Esophagus muscularis mucosa (tissue), 4 donors: ENCODE measurements around the gene NR1H2. TPM values are rescaled to one million over a fixed set of nuclear protein-coding genes. Genes with fewer than 3 reads are reported as not detected.
A peak's percentile ranks its signal among the peaks of the same experiment; 100 is the strongest.

Experiments
- DNase-seq: peaks from one replicate; pipeline ENCODE4 v3.0.0-alpha.2; 2017; ENCODE audit errors: extremely low spot score
- H3K27ac ChIP-seq, 4 donors: fragments of 200-600 bp; sonication (generic); replicated peaks in 1 of 4; 1 replicate in 3 of 4; 2 replicates in 1 of 4; pipeline ENCODE4 v1.5.1; 2016 to 2019; ENCODE audit warnings: mild to moderate bottlenecking in 1 of 4
- H3K27me3 ChIP-seq, 4 donors: fragments of 200-600 bp; sonication (generic); one replicate each; pipeline versions ENCODE4 v1.5.1 to v1.6.0; 2016 to 2019
- H3K36me3 ChIP-seq, 4 donors: fragments of 200-600 bp; sonication (generic); one replicate each; pipeline ENCODE4 v1.5.1; 2016 to 2019
- H3K4me1 ChIP-seq, 4 donors: fragments of 200-600 bp; sonication (generic); one replicate each; pipeline ENCODE4 v1.5.1; 2016 to 2019
- H3K4me3 ChIP-seq, 4 donors: fragments of 200-600 bp; sonication (generic); 1 replicate in 2 of 4; 2 replicates in 2 of 4; pipeline ENCODE4 v1.5.1; 2016 to 2019; ENCODE audit warnings: mild to moderate bottlenecking in 4 of 4, moderate library complexity in 1 of 4
- H3K9me3 ChIP-seq, 4 donors: fragments of 200-600 bp; sonication (generic); 1 replicate in 3 of 4; 2 replicates in 1 of 4; pipeline ENCODE4 v1.5.1; 2016 to 2019
- EP300 ChIP-seq: sonication (generic); formaldehyde crosslinking; IDR thresholded peaks from one replicate; pipeline ENCODE4 v1.6.1; 2017; ENCODE audit warnings: antibody characterized with exemption
- POLR2A ChIP-seq: fragments of 450-650 bp; IDR thresholded peaks from one replicate; pipeline ENCODE4 v1.6.1; 2017; ENCODE audit warnings: antibody characterized with exemption, moderate library complexity, mild to moderate bottlenecking, low read depth
- POLR2AphosphoS5 ChIP-seq, 2 donors: sonication (generic); formaldehyde crosslinking; IDR thresholded peaks; one replicate each; pipeline ENCODE4 v1.6.1; 2017; ENCODE audit warnings: antibody characterized with exemption in 2 of 2
- WGBS: methylation state at CpG from one replicate; pipeline ENCODE4 v1.1.5; 2018; 5-methylcytosine and 5-hydroxymethylcytosine counted together
- intact Hi-C: fragments of 100-400 bp; cut with DNase I; formaldehyde crosslinking; loops from one replicate; pipeline ENCODE4 v1.15.1; 2023
- total RNA-seq, 4 donors: library from RNA; depleted of rRNA; stranded (reverse); fragments of >200 nt; gene quantifications; one replicate each; pipeline versions ENCODE4 v1.1.0 to v1.2.1, GENCODE V29; 2016
- TF ChIP-seq, protein P1 (sequence below), 3 experiments: fragments of 200-600 bp in 2 of 3; fragments of 450-650 bp in 1 of 3; sonication (generic) in 2 of 3; IDR thresholded peaks; one replicate each; pipeline ENCODE4 v1.5.1; 2017 to 2019; ENCODE audit warnings: antibody characterized with exemption in 3 of 3, mild to moderate bottlenecking in 2 of 3, moderate library complexity in 1 of 3

Gene NR1H2
- total RNA-seq, 4 donors from 2014 or later, result 123 to 224 (median 191) TPM

DNA sequence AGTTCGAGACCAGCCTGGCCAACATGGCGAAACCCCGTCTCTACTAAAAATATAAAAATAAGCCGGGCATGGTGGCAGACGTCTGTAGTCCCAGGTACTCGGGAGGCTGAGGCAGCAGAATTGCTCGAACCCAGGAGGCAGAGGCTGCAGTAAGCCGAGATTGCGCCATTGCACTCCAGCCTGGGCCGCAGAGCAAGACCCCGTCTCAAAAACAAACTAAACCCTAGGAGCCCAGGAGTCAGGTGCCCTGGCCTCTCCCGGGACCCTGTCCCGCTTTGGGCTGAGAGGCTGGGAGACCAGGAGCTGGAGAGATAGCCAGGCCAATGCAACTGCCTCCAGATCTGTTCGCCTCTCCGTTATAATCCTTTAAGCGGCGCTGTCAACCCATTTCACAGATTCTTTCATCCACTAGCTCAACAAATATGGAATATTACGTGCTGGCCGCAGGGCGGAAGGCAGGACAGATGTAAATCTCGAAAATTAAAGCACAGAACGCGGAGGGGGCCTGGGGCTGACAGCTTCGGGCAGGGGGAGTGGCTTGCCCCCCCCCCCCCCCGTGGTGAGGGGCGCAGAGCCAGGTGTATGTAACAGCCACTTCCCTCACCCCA is 51.2 kb downstream of the NR1H2 start:
- Histone ChIP-seq H3K4me1 (peaks cover 16 to 29% (median 27%) of the 10 kb centered on the region in 4 donors), H3K27ac (peak overlapping the region in 3 of 4 donors; percentile 40 to 50 (median 43)), H3K36me3 (no peaks in the 10 kb centered on the region), H3K9me3 (no peaks in the 10 kb centered on the region), H3K27me3 (peaks cover 0 to 59% (median 12%) of the 10 kb centered on the region in 4 donors), H3K4me3 (peak overlapping the region; percentile 31 to 49 (median 36))
- DNase-seq, result no peak
- no peak for TF ChIP-seq EP300
- intact Hi-C loops, result no loop called here
- WGBS, result 77% methylated on average over 26 of the region's 26 CpGs

DNA sequence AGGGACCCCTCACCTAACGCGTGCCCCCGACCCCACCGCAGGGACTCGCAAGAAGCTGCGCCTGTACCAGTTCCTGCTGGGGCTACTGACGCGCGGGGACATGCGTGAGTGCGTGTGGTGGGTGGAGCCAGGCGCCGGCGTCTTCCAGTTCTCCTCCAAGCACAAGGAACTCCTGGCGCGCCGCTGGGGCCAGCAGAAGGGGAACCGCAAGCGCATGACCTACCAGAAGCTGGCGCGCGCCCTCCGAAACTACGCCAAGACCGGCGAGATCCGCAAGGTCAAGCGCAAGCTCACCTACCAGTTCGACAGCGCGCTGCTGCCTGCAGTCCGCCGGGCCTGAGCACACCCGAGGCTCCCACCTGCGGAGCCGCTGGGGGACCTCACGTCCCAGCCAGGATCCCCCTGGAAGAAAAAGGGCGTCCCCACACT is 51.8 kb downstream of the NR1H2 start:
- 40% methylated on average over 1 of the region's 38 CpGs for WGBS
- Histone ChIP-seq H3K4me3 (peak overlapping the region; percentile 31 to 49 (median 36)), H3K27ac (peak overlapping the region; percentile 40 to 50 (median 46)), H3K27me3 (peaks cover 0 to 59% (median 16%) of the 10 kb centered on the region in 4 donors), H3K9me3 (no peaks in the 10 kb centered on the region), H3K36me3 (no peaks in the 10 kb centered on the region), H3K4me1 (peaks cover 18 to 34% (median 31%) of the 10 kb centered on the region in 4 donors)
- intact Hi-C loops, result no loop called here
- DNase-seq, result peak; percentile 93
- TF ChIP-seq POLR2A (no peak), EP300 (no peak), POLR2AphosphoS5 (IDR thresholded peaks at IDR 0.05) (peak; percentile 63 to 80)
- TF ChIP-seq, protein P1, sequence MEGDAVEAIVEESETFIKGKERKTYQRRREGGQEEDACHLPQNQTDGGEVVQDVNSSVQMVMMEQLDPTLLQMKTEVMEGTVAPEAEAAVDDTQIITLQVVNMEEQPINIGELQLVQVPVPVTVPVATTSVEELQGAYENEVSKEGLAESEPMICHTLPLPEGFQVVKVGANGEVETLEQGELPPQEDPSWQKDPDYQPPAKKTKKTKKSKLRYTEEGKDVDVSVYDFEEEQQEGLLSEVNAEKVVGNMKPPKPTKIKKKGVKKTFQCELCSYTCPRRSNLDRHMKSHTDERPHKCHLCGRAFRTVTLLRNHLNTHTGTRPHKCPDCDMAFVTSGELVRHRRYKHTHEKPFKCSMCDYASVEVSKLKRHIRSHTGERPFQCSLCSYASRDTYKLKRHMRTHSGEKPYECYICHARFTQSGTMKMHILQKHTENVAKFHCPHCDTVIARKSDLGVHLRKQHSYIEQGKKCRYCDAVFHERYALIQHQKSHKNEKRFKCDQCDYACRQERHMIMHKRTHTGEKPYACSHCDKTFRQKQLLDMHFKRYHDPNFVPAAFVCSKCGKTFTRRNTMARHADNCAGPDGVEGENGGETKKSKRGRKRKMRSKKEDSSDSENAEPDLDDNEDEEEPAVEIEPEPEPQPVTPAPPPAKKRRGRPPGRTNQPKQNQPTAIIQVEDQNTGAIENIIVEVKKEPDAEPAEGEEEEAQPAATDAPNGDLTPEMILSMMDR (IDR thresholded peaks at IDR 0.05), result no peak

DNA sequence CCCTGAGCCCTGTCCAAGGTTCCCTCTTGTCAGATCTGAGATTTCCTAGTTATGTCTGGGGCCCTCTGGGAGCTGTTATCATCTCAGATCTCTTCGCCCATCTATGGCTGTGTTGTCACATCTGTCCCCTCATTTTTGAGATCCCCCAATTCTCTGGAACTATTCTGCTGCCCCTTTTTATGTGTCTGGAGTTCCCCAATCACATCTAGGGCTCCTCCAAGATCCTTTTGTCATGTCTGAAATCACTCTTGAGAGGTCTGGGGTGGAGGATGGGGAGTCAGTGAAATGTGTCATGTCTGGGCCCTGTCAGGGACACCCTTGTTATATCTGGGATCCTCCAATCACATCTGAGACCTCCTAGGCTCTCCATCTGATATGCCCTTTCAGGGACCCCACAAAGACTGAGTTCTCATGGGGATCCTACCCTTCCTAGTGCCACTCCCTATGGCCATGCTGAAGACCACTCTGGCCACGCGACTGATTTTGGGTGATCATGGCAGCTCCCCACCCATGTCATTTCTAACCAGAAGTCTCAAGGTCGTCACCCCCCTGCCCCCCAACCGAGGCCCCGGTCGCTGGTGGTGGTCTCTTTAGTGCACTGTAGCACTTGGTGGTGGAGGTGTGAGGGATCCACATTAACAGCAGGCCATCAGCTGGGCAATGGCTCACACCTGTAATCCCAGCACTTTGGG is 52.7 kb downstream of the NR1H2 start:
- Histone ChIP-seq H3K27ac (no peak overlapping the region), H3K4me1 (peaks cover 18 to 34% (median 31%) of the 10 kb centered on the region in 4 donors), H3K27me3 (peaks cover 0 to 60% (median 20%) of the 10 kb centered on the region in 4 donors), H3K9me3 (no peaks in the 10 kb centered on the region), H3K36me3 (no peaks in the 10 kb centered on the region), H3K4me3 (no peak overlapping the region)
- DNase-seq, result no peak
- TF ChIP-seq POLR2A (no peak), POLR2AphosphoS5 (IDR thresholded peaks at IDR 0.05) (no peak), EP300 (no peak)
- TF ChIP-seq, protein P1 (IDR thresholded peaks at IDR 0.05), result no peak
- 87% methylated on average over 6 of the region's 7 CpGs for WGBS
- intact Hi-C loops, result no loop called here

GRCh38 chr19:50430888-50431342 is 54.7 kb downstream of the NR1H2 start:
- Histone ChIP-seq H3K27me3 (peaks cover 0 to 74% (median 20%) of the 10 kb centered on the region in 4 donors), H3K9me3 (no peaks in the 10 kb centered on the region), H3K27ac (peak overlapping the region in 1 of 4 donors; percentile 46), H3K4me3 (peak overlapping the region; percentile 66 to 77 (median 68)), H3K36me3 (no peaks in the 10 kb centered on the region), H3K4me1 (peaks cover 18 to 34% (median 31%) of the 10 kb centered on the region in 4 donors)
- no peak for DNase-seq
- intact Hi-C loops, result no loop called here
- 34% methylated on average over 13 of the region's 13 CpGs for WGBS
- TF ChIP-seq EP300 (no peak), POLR2AphosphoS5 (IDR thresholded peaks at IDR 0.05) (no peak), POLR2A (no peak)
- TF ChIP-seq, protein P1 (IDR thresholded peaks at IDR 0.05), result no peak
